C4-2B (cell line): ENCODE results near the gene PYCR2.

Source experiments
- CTCF ChIP-seq: fragments of 450-650 bp; conservative IDR thresholded peaks from 2 replicates; pipeline ENCODE4 v1.5.1; 2017; ENCODE audit warnings: mild to moderate bottlenecking
- ZFX ChIP-seq: fragments of 450-650 bp; IDR thresholded peaks from 2 replicates; pipeline ENCODE4 v1.6.1; 2017

- TF ChIP-seq CTCF = no peak
- TF ChIP-seq ZFX = no peak
Observed at GRCh38 chr1:225953315-225953714, 29.3 kb upstream of the PYCR2 start.
